HG03571 (cell line): ENCODE measurements around the gene ASS1.
"Not testable (repeated sequence)": the region's sequence is repeated elsewhere in the genome, so short reads cannot be mapped to it uniquely, and the experiment has no call there.

ENCODE experiments used
- ATAC-seq: cut with Tn5 transposase; IDR thresholded peaks from one replicate; pipeline ENCODE4 v1.9.1; 2021; ENCODE audit not compliant: unreplicated experiment

Gene ASS1

DNA sequence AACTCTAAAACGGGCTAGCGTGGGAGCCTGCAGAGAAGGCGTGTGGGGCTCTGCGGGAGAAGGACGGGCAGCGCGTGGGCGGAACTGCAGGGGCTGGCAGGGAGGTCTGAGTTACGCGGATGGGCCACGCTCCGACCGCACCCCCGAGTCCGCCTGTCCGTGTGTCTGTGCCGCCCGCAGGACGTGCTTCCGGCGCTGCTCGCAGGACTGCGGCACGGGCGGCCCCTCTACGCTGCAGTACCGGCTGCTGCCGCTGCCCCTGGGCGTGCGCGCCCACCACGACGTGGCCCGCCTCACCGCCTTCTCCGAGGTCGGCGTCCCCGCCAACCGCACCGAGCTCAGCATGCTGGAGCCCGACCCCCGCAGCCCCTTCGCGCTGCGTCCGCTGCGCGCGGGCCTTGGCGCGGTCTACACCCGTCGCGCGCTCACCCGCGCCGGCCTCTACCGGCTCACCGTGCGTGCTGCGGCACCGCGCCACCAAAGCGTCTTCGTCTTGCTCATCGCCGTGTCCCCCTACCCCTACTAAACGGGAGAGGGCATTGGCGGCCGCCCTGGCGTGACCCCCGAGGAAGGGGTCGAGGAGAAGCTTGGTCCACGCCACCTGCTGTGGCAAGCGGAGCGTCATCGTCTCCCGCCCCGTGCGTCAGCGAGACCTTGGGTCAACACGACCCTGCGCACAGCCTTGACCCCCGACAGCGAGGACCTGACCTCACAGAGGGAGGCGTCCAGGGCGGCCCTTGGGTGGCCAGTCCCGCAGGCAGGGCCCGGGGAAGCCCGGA lies 11.4 kb upstream of the ASS1 start:
- no peak for ATAC-seq

DNA sequence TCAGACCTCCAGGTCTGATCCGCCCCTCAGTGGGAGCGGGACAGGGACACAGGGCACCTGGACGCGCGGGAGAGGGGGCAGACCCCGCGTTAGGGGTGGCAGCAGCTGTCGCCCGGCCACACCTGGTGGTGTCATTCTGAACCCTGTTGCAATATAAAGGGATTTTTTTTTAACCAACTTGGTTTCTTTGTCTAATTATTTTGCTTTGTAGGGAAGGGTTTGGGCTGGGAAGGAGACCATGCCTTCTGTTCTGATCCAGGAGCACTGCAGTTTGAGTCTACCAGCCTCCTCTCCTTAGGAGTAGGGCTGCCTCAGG lies 10.9 kb upstream of the ASS1 start:
- ATAC-seq, result no peak

DNA sequence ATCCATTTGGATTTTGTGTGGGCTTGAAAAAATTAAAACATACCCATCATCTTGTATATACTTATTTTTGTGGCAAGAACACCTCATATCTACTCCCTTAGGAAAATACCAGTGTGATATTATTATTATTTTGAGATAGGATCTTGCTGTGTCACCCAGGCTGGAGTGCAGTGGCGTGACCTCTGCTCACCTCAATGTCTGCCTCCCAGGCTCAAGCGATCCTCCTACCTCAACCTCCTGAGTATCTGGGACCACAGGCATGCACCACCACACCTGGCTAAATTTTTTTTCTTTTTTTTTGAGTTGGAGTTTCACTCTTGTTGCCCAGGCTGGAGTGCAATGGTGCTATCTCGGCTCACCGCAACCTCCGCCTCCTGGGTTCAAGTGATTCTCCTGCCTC lies 10.1 kb upstream of the ASS1 start:
- ATAC-seq, result not testable (repeated sequence)

GRCh38 chr9:130437011-130437789 lies 7.6 kb upstream of the ASS1 start:
- ATAC-seq, result no peak

DNA sequence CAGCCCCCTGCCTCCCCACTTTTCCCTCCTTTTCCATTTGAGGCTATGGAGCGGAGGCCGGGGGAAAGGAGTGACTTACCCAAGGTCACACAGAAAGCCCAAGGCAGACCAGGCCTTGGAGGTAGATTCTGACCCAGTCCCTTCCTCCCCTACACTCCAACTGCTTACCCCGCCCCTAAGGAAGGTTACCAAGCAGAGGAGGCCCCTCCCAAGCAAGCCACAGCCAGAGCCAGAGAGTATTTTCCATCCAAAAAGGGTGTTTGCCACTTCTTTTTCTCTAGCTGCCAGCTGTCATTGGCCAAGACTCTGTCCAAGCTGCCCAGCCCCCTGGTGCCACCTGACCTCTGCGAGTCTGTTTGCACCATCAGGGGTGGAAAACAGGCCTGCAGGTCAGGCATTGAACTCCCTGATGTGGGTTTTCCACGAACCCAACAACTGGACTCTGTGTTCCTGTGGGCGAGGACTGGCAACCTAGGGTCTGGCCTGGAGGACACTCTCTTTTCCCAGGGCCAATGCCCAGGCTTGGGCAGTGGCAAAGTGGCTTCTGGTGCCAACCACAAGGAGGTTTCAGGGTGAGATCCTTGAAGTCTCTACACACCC lies 6.3 kb upstream of the ASS1 start:
- no peak for ATAC-seq

- ATAC-seq, result no peak
These were observed 3.7 kb upstream of the ASS1 start for GRCh38 chr9:130441031-130441430.

DNA sequence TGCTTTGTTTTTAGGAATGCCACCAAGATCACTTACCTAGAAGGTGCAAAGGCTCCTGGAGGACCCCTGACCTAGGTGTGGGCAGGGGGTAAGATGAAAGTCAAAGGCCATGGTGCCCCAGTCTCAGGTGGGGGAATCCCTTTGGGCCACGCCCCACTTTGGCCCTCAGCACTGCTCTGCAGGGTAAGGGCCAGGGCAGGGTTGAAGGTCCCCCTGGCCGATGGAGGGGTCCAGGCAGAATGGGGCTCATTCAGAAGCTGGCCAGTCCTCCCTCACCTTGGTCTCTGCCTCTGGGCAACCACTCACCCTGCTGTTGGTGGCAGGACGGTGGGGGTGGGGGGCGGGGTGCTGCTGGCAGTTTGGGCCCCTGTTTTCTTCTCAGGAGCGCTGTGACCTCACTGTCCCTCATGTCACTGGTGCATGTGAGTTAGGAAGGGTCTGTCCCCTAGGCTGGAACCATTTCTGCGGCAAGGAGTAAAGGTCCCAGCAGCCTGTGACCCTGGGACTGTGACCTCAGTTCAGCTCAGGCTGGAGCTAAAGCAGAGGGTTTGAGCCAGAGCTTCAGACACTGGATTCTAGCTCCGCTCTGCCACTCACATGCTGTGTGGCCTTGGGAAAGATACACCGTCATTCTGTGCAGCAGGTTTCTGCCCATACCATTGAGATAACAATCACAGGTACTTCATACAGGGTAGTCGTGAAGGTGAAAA lies 1.9 kb upstream of the ASS1 start:
- no peak for ATAC-seq

- ATAC-seq, result no peak
These were observed 1.3 kb upstream of the ASS1 start for GRCh38 chr9:130443456-130443801.

- ATAC-seq, result no peak
These were observed 795 bp upstream of the ASS1 start for GRCh38 chr9:130443840-130444492.

GRCh38 chr9:130445268-130445983 lies 665 bp downstream of the ASS1 start:
- ATAC-seq, result no peak

- ATAC-seq, result no peak
These were observed 1.5 kb downstream of the ASS1 start for GRCh38 chr9:130446101-130446861.

- ATAC-seq, result no peak
These were observed 2.5 kb downstream of the ASS1 start for GRCh38 chr9:130447193-130447816.

GRCh38 chr9:130448035-130448624 lies 3.4 kb downstream of the ASS1 start:
- ATAC-seq, result no peak

- ATAC-seq, result no peak
These were observed 4.2 kb downstream of the ASS1 start for GRCh38 chr9:130448771-130449603.

GRCh38 chr9:130450344-130451003 lies 5.7 kb downstream of the ASS1 start:
- no peak for ATAC-seq

DNA sequence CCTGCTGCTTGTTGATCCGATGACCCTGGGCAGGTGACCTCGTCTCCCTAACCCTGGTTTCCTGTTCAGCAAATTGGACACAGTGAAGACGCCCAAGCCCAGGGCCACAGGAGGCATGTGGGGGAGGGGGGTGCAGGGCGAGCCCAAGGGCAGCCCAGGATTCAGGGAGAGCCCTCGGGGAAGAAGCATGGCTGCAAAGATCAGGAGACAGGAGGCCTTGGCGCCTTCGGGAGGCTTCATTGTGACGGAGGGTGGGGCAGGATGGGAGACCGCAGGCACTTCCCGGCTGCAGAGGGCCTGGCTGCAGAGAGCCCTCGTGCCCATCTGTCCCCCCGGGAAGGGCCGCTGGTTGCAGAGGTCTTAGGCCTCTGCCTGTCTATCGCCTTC lies 6.2 kb downstream of the ASS1 start:
- no peak for ATAC-seq

DNA sequence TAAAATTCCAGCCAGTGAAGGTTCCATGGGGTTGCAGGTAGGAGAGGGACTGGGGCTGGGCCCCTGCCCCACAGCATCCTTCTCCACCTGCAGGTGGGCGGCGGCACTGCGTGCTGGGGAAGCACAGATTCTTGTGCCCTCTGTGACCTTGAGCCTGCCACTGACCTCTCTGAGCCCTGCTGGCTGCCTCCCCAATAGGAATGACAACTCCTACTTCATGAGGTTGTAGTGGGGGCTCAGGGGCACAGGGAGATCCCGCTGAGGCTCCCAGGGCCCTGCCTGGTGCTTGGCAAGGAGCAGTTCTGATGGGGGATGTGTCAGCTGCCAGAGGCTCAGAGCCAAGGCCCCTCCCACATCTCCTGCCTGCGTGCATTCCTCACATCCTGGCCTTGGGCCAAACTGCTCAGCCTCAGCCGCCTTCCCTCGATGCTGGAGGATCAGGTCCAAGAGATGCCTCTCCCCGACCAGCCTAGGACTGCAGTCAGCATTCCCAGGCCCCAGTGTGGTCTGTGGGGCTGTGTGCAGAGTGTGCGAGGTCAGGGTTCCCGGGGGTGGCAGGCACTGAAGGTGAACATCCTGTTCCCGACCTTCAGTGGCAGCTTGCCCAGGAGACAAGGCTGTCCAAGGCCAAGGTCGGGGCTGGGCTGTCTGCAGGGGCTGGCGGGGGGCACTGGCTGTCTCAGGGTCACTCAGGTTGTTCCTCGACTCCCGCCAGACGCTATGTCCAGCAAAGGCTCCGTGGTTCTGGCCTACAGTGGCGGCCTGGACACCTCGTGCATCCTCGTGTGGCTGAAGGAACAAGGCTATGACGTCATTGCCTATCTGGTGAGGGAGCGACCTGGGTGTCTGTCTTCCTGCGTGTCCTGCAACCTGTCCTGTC lies 7.0 kb downstream of the ASS1 start:
- no peak for ATAC-seq
